NCI-H82 treated with DMSO at 0.1 percent for 48 hours (cell line): ENCODE data around the gene POLR3H.

Experiments
- DNase-seq: peaks from one replicate; lab custom pipeline; 2025; ENCODE audit not compliant: unreplicated experiment; lab: John Stamatoyannopoulos, UW

Gene POLR3H

GRCh38 chr22:41539146-41540005 lies 4.9 kb downstream of the POLR3H start:
- no peak for DNase-seq

GRCh38 chr22:41538583-41538982 lies 5.7 kb downstream of the POLR3H start:
- DNase-seq, result no peak

- DNase-seq, result no peak
Measured at GRCh38 chr22:41537203-41537602, 7.1 kb downstream of the POLR3H start.

GRCh38 chr22:41535244-41535643 lies 9.0 kb downstream of the POLR3H start:
- no peak for DNase-seq

GRCh38 chr22:41534219-41534618 lies 10.1 kb downstream of the POLR3H start:
- DNase-seq, result no peak

- no peak for DNase-seq
Measured at GRCh38 chr22:41532908-41533825, 11.1 kb downstream of the POLR3H start.

GRCh38 chr22:41531715-41532477 lies 12.4 kb downstream of the POLR3H start:
- no peak for DNase-seq

- no peak for DNase-seq
Measured at GRCh38 chr22:41530890-41531714, 13.2 kb downstream of the POLR3H start.

- no peak for DNase-seq
Measured at GRCh38 chr22:41528938-41529561, 15.2 kb downstream of the POLR3H start.

- DNase-seq, result no peak
Measured at GRCh38 chr22:41528132-41528766, 16.0 kb downstream of the POLR3H start.

GRCh38 chr22:41526830-41527799 lies 17.2 kb downstream of the POLR3H start:
- no peak for DNase-seq

GRCh38 chr22:41526226-41526829 lies 17.9 kb downstream of the POLR3H start:
- no peak for DNase-seq

- no peak for DNase-seq
Measured at GRCh38 chr22:41525450-41526225, 18.6 kb downstream of the POLR3H start.

- no peak for DNase-seq
Measured at GRCh38 chr22:41524809-41525449, 19.3 kb downstream of the POLR3H start.

- no peak for DNase-seq
Measured at GRCh38 chr22:41524251-41524661, 20.0 kb downstream of the POLR3H start.

- no peak for DNase-seq
Measured at GRCh38 chr22:41523464-41524221, 20.6 kb downstream of the POLR3H start.
